Adrenal gland (tissue), 5 donors: ENCODE results near the gene ARMH1.

Experiments
- CTCF ChIP-seq, 6 experiments: fragments of 450-650 bp in 4 of 6; fragments of 200-600 bp in 2 of 6; sonication (generic) in 1 of 6; IDR thresholded peaks; 1 replicate in 5 of 6; 2 replicates in 1 of 6; pipeline versions ENCODE4 v1.5.1 to v1.8.0; 2016 to 2021; ENCODE audit warnings: antibody characterized with exemption in 6 of 6, mild to moderate bottlenecking in 2 of 6, moderate library complexity in 1 of 6
- POLR2A ChIP-seq, 2 donors: fragments of 450-650 bp; IDR thresholded peaks; one replicate each; pipeline ENCODE4 v1.6.1; 2017; ENCODE audit warnings: antibody characterized with exemption in 2 of 2, mild to moderate bottlenecking in 2 of 2, moderate library complexity in 1 of 2
- donor health status: DM: no; HTN: no; CAD: no.

GRCh38 chr1:44717653-44718052 is 43.1 kb downstream of the ARMH1 start:
- TF ChIP-seq CTCF (IDR thresholded peaks at IDR 0.05), result no peak
- TF ChIP-seq POLR2A (IDR thresholded peaks at IDR 0.05), result no peak
